Chondrocyte (in vitro differentiated cells): ENCODE measurements around the gene SPSB2. TPM values are rescaled to one million over a fixed set of nuclear protein-coding genes. Genes with fewer than 3 reads are reported as not detected.
"Not testable (repeated sequence)": the region's sequence is repeated elsewhere in the genome, so short reads cannot be mapped to it uniquely, and the experiment has no call there.

Experiments used
- DNase-seq: peaks from one replicate; pipeline ENCODE4 v3.0.0; 2021; ENCODE audit warnings: mixed read lengths, low spot score
- H3K27ac Mint-ChIP-seq: one replicate; pipeline ENCODE4 v1.8.0; 2021; ENCODE audit warnings: mild to moderate bottlenecking, moderate library complexity, mixed read lengths; ENCODE audit not compliant: unreplicated experiment
- H3K27me3 Mint-ChIP-seq: 2 replicates; pipeline ENCODE4 v1.8.0; 2021; ENCODE audit warnings: low read depth, mixed read lengths
- H3K36me3 Mint-ChIP-seq: 2 replicates; pipeline ENCODE4 v1.8.0; 2021; ENCODE audit warnings: low read depth, mixed read lengths
- H3K4me1 Mint-ChIP-seq: 2 replicates; pipeline ENCODE4 v1.8.0; 2021; ENCODE audit warnings: low read depth, mild to moderate bottlenecking, mixed read lengths
- H3K4me3 Mint-ChIP-seq: one replicate; pipeline ENCODE4 v1.8.0; 2021; ENCODE audit warnings: mild to moderate bottlenecking, moderate library complexity, mixed read lengths; ENCODE audit not compliant: unreplicated experiment
- H3K9me3 Mint-ChIP-seq: 2 replicates; pipeline ENCODE4 v1.8.0; 2021; ENCODE audit warnings: low read depth, mixed read lengths
- CTCF ChIP-seq: fragments of 200-600 bp; sonication (generic); IDR thresholded peaks from 2 replicates; pipeline ENCODE4 v1.5.0; 2021; ENCODE audit warnings: antibody characterized with exemption, mild to moderate bottlenecking, moderate library complexity
- total RNA-seq: library from RNA; stranded (reverse); gene quantifications from 3 replicates; pipeline ENCODE4 v1.2.1, GENCODE V29; 2021

SPSB2 gene
- total RNA-seq, 1 donor from 2014 or later: 7.6 TPM

DNA sequence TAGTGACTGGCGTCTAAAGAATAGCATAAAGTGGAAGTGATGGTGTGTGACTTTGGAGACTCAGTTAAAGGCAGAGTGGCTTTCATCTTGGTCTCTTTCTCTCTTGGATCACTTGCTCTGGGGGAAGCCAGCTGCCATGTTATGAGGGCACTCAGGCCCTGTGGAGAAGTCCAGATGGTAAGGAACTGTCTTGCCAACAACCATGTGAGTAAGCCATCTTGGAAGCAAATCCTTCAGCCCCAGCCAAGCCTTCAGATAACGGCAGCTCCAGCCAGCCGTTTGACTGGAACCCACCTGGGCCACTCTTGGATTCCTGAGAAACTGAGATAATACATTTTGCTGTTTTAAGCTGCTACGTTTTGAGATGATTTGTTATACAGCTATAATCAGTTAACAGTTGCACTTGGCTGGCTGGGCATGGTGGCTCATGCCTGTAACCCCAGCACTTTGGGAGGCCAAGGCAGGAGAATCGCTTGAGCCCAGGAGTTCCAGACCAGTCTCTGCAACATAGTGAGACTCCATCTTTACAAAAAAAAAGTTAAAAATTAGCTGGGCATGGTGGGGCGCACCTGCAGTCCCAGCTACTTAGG is 23.8 kb upstream of the SPSB2 start:
- Mint-ChIP-seq H3K9me3 (no peaks in the 10 kb centered on the region), H3K27ac (peak overlapping the region; percentile 81), H3K36me3 (no peaks in the 10 kb centered on the region), H3K27me3 (no peaks in the 10 kb centered on the region), H3K4me1 (peaks cover 15% of the 10 kb centered on the region), H3K4me3 (no peak overlapping the region)
- no peak for DNase-seq
- no peak for TF ChIP-seq CTCF

DNA sequence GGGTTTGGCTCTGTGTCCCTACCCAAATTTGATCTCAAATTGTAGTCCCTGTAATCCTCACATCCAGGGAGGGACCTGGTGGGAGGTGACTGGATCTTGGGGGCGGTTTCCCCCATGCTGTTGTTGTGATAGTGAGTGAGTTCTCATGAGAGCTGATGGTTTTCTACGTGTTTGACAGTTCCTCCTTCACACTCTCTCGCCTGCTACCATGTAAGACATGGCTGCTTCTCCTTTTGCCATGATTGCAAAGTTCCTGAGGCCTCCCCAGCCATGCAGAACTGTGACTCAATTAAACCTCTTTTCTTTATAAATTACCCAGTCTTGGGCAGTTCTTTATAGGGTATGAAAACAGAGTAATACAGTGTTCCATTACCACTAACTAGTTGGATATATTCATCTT is 21.2 kb upstream of the SPSB2 start:
- Mint-ChIP-seq H3K27ac (no peak overlapping the region), H3K4me1 (peaks cover 28% of the 10 kb centered on the region), H3K36me3 (no peaks in the 10 kb centered on the region), H3K9me3 (no peaks in the 10 kb centered on the region), H3K4me3 (no peak overlapping the region), H3K27me3 (no peaks in the 10 kb centered on the region)
- TF ChIP-seq CTCF: no peak
- DNase-seq: peak; percentile 29

DNA sequence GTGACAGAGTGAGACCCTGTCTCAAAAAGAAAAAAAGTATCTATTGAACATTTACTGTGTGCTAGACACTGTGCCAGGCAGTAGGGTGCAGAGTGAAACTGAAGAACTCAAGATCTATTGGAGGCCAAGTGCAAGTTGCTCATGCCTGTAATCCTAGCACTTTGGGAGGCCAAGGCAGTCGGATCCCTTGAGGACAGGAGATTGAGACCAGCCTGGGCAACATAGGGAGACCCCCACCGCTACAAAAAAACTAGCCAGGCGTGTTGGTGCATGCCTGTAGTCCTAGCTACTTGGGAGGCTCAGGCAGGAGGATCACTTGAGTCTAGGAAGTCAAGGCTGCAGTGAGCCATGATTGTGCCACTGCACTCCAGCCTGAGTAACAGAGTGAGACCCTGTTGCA is 19.6 kb upstream of the SPSB2 start:
- peak; percentile 1 for DNase-seq
- not testable (repeated sequence) for H3K36me3 Mint-ChIP-seq, H3K27ac Mint-ChIP-seq, H3K27me3 Mint-ChIP-seq, H3K4me3 Mint-ChIP-seq, H3K9me3 Mint-ChIP-seq
- H3K4me1 Mint-ChIP-seq: peaks cover 28% of the 10 kb centered on the region

- TF ChIP-seq CTCF: no peak
- DNase-seq: peak; percentile 34
- peaks cover 24% of the 10 kb centered on the region for H3K4me1 Mint-ChIP-seq
- H3K9me3 Mint-ChIP-seq: no peaks in the 10 kb centered on the region
- peak overlapping the region; percentile 72 for H3K4me3 Mint-ChIP-seq
- H3K27me3 Mint-ChIP-seq: no peaks in the 10 kb centered on the region
- no peaks in the 10 kb centered on the region for H3K36me3 Mint-ChIP-seq
- H3K27ac Mint-ChIP-seq: peak overlapping the region; percentile 92
Observed at GRCh38 chr12:6891646-6892001, 18.5 kb upstream of the SPSB2 start.

- Mint-ChIP-seq H3K36me3 (no peaks in the 10 kb centered on the region), H3K4me3 (peak overlapping the region; percentile 72)
- DNase-seq: peak; percentile 99
Observed at GRCh38 chr12:6890789-6891645, 17.9 kb upstream of the SPSB2 start.

DNA sequence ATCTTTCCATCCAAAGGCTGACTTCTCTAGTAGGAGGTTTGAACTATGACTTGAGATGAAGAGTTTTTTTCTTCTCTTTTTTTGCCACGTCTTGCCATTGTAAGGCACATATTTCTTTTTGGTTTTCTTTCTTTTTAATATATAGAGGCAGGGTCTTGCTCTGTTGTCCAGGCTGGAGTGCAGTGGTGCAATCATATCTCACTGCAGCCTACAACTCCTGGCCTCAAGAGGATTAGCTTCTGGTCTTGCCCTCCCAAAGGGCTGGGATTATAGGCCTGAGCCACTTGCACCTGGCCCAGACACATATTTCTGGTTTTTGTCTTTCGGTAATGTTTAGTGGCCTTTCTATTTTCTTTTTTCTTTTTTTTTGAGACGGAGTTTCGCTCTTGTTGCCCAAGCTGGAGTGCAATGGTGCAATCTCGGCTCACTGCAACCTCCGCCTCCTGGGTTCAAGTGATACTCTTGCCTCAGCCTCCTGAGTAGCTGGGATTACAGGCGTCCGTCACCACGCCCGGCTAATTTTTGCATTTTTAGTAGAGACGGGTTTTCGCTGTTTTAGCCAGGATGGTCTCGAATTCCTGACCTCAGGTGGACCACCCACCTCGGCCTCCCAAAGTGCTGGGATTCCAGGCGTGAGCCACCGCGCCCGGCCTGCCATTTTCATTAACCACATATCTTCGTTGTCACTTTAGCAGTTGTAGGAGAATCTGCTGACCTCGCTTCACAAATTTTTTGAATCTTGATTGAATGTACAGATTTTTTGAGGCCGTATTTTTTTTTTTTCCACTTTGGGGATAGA is 16.9 kb upstream of the SPSB2 start:
- not testable (repeated sequence) for H3K27me3 Mint-ChIP-seq, H3K36me3 Mint-ChIP-seq, H3K9me3 Mint-ChIP-seq
- Mint-ChIP-seq H3K4me1 (peaks cover 15% of the 10 kb centered on the region), H3K4me3 (peak overlapping the region; percentile 72), H3K27ac (peak overlapping the region; percentile 92)
- peak; percentile 37 for DNase-seq

More at GRCh38 chr12:6890789-6891645, 17.9 kb upstream of the SPSB2 start:
- Mint-ChIP-seq H3K9me3 (no peaks in the 10 kb centered on the region), H3K4me1 (peaks cover 18% of the 10 kb centered on the region), H3K27me3 (no peaks in the 10 kb centered on the region), H3K27ac (peak overlapping the region; percentile 92)
- peak; percentile 92 for TF ChIP-seq CTCF

DNA sequence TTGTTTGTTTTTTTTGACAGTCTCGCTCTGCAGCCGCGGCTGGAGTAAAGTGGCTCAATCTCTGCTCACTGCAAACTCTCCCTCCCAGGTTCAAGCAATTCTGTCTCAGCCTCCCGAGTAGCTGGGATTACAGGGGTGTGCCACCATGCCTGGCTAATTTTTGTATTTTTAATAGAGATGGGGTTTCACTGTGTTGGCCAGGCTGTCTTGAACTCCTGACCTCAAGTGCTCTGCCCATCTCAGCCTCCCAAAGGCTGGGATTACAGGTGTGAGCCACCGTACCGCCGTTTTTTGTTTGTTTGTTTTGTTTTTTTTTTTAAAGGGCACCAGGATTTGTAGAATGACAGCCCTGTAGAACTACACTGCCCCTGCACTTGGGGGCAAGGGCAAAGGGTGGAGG is 15.7 kb upstream of the SPSB2 start:
- not testable (repeated sequence) for H3K9me3 Mint-ChIP-seq, H3K36me3 Mint-ChIP-seq, H3K27me3 Mint-ChIP-seq, H3K4me3 Mint-ChIP-seq, H3K27ac Mint-ChIP-seq
- peak; percentile 9 for DNase-seq
- peaks cover 15% of the 10 kb centered on the region for H3K4me1 Mint-ChIP-seq
